ENCODE measurements around the gene U2SURP.

- TF ChIP-seq, protein P1, sequence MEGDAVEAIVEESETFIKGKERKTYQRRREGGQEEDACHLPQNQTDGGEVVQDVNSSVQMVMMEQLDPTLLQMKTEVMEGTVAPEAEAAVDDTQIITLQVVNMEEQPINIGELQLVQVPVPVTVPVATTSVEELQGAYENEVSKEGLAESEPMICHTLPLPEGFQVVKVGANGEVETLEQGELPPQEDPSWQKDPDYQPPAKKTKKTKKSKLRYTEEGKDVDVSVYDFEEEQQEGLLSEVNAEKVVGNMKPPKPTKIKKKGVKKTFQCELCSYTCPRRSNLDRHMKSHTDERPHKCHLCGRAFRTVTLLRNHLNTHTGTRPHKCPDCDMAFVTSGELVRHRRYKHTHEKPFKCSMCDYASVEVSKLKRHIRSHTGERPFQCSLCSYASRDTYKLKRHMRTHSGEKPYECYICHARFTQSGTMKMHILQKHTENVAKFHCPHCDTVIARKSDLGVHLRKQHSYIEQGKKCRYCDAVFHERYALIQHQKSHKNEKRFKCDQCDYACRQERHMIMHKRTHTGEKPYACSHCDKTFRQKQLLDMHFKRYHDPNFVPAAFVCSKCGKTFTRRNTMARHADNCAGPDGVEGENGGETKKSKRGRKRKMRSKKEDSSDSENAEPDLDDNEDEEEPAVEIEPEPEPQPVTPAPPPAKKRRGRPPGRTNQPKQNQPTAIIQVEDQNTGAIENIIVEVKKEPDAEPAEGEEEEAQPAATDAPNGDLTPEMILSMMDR (IDR thresholded peaks at IDR 0.05), result no peak
- no peak for TF ChIP-seq POLR2A (IDR thresholded peaks at IDR 0.05)
Observed at GRCh38 chr3:143092191-143092590, 90.8 kb downstream of the U2SURP start.
